K562 (cell line): ENCODE results near the gene LRRC8E. TPM values are rescaled to one million over a fixed set of nuclear protein-coding genes. Genes with fewer than 3 reads are reported as not detected.

Experiments used
- ATF2 ChIP-seq: sonication (generic); formaldehyde crosslinking; IDR thresholded peaks from 2 replicates; pipeline ENCODE4 v1.8.1; 2022; ENCODE audit warnings: missing genetic modification reagents
- ATF6 ChIP-seq: sonication (generic); formaldehyde crosslinking; IDR thresholded peaks from 2 replicates; pipeline ENCODE4 v1.4.0; 2020; ENCODE audit warnings: mild to moderate bottlenecking, missing genetic modification reagents
- FOXK1 ChIP-seq: sonication (generic); formaldehyde crosslinking; IDR thresholded peaks from 2 replicates; pipeline ENCODE4 v1.8.0; 2022; ENCODE audit warnings: missing genetic modification reagents, mild to moderate bottlenecking, borderline replicate concordance
- KAT8 ChIP-seq: fragments of 450-650 bp; IDR thresholded peaks from 2 replicates; pipeline ENCODE4 v1.6.1; 2016; ENCODE audit warnings: low read depth, mild to moderate bottlenecking
- polyA plus RNA-seq, 8 experiments: library from polyadenylated mRNA; depleted of rRNA in 4 of 8; stranded (reverse) in 5 of 8; unstranded in 3 of 8; fragments of >200 nt; fragmentation: Nextera tagmentation in 2 of 8; fragmentation: Illumina TruSeq in 1 of 8; extraction: Ambion mirVana in 2 of 8; extraction: Trizol in 1 of 8; gene quantifications; 2 replicates each; pipeline versions ENCODE4 v1.2.1 to v1.2.3, GENCODE V29; 2011 to 2014; ENCODE audit warnings: inconsistent platforms in 1 of 8, missing spikeins in 1 of 8
- total RNA-seq, 7 experiments: library from RNA; depleted of rRNA in 6 of 7; stranded (reverse); fragments of >200 nt in 6 of 7; fragmentation: Illumina TruSeq in 2 of 7; extraction: Trizol in 2 of 7; gene quantifications; 2 replicates each; pipeline versions ENCODE4 v1.2.1 to v1.2.3, GENCODE V29; 2011 to 2021; ENCODE audit warnings: low replicate concordance in 1 of 7
- TF ChIP-seq, protein P1 (sequence below): sonication (generic); formaldehyde crosslinking; IDR thresholded peaks from 2 replicates; pipeline ENCODE4 v1.8.0; 2022; ENCODE audit warnings: mild to moderate bottlenecking, missing genetic modification reagents, borderline replicate concordance

Gene LRRC8E
- total and polyA plus RNA-seq, 9 of the 15 experiments (the other 6 are each of a cell fraction or from before 2014, with no cell fraction given) = 0.08 to 5.7 (median 3.5) TPM; not detected in 1

DNA sequence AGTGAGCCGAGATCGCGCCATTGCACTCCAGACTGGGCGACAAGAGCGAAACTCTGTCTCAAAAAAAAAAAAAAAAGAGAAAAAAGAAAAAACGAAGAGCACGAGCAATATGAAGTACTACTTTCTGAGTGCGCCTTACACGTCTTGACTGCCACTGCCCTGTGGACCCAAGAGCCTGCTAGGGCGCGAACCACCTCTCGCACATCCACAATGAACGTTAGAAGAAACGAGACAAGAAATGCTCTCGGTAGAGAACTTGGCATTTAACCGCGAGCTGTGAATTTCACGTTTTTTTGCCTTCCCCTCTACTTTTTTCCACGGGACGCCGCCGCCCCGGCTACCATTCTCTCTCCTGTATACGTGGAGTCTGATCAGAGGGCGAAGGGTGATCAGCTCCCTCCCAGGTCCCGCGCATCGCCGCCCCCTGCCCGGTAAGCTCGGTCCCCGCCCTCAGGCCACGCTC is 54.7 kb downstream of the LRRC8E start (continued):
- 0 out of 2 replicates have a peak, but pooled peaks have one; percentile 25 for TF ChIP-seq ATF2 (CRISPR knock-in tag)
- TF ChIP-seq, protein P1, sequence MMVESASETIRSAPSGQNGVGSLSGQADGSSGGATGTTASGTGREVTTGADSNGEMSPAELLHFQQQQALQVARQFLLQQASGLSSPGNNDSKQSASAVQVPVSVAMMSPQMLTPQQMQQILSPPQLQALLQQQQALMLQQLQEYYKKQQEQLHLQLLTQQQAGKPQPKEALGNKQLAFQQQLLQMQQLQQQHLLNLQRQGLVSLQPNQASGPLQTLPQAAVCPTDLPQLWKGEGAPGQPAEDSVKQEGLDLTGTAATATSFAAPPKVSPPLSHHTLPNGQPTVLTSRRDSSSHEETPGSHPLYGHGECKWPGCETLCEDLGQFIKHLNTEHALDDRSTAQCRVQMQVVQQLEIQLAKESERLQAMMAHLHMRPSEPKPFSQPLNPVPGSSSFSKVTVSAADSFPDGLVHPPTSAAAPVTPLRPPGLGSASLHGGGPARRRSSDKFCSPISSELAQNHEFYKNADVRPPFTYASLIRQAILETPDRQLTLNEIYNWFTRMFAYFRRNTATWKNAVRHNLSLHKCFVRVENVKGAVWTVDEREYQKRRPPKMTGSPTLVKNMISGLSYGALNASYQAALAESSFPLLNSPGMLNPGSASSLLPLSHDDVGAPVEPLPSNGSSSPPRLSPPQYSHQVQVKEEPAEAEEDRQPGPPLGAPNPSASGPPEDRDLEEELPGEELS = 0 out of 2 replicates have a peak, but pooled peaks have one; percentile 12
- TF ChIP-seq FOXK1 (CRISPR knock-in tag) = peak; percentile 14; the same call in 1 of the 2 replicates
- no peak for TF ChIP-seq KAT8
- peak; percentile 75; the same call in 1 of the 2 replicates for TF ChIP-seq ATF6 (CRISPR knock-in tag)
